GM12878 (cell line): ENCODE measurements around the gene MPHOSPH8. TPM values are rescaled to one million over a fixed set of nuclear protein-coding genes. Genes with fewer than 3 reads are reported as not detected.

Experiments used
- ATAC-seq: fragments of 200-7000 bp; cut with Tn5 transposase; 3 replicates; pipeline ENCODE4 v1.9.1; 2020; ENCODE audit warnings: mild to moderate bottlenecking, moderate library complexity
- BruUV-seq: library from RNA; stranded (reverse); fragments of 400-500 nt; replicated peaks from 2 replicates; lab custom pipeline; 2021; lab: Mats Ljungman, UMichigan
- CTCF ChIA-PET: fragments of 300-600 bp; sonication (Branson Sonifier 250); formaldehyde crosslinking; extraction: SDS; loops from one replicate; lab custom pipeline; 2021; ENCODE audit warnings: inconsistent platforms; lab: Yijun Ruan, JAX
- POLR2A ChIA-PET: fragments of 350-600 bp; formaldehyde crosslinking; extraction: SDS; loops from one replicate; lab custom pipeline; 2021; ENCODE audit warnings: inconsistent platforms; lab: Charles Lee
- RAD21 ChIA-PET: fragments of 300-600 bp; sonication (Branson Sonifier 250); formaldehyde crosslinking; loops from one replicate; lab custom pipeline; 2023; ENCODE audit warnings: antibody characterized with exemption; ENCODE audit not compliant: unreplicated experiment; lab: Charles Lee
- SMC1A ChIA-PET: fragments of 300-600 bp; sonication (Branson Sonifier 250); formaldehyde crosslinking; loops from one replicate; lab custom pipeline; 2023; ENCODE audit not compliant: unreplicated experiment, uncharacterized antibody; lab: Charles Lee
- DNase-seq: peaks from one replicate; pipeline ENCODE4 v3.0.0-alpha.2; 2011; ENCODE audit warnings: low read depth, low spot score
- FAIRE-seq: peaks from 3 replicates; lab custom pipeline; 2011; peaks lifted over from hg19 to GRCh38; lab: Jason Lieb, UNC
- H2AFZ ChIP-seq: 2 replicates; pipeline ENCODE4 v1.6.0; 2011; ENCODE audit warnings: low read depth, low read length, control low read depth; ENCODE audit not compliant: control insufficient read depth
- H3K27ac ChIP-seq: 2 replicates; pipeline ENCODE4 v1.5.1; 2011; ENCODE audit warnings: control low read depth; ENCODE audit not compliant: control insufficient read depth, insufficient read depth
- H3K27me3 ChIP-seq, 2 experiments: replicated peaks in 1 of 2; 2 replicates each; pipeline versions ENCODE4 v1.6.0 to v1.6.1; 2011; ENCODE audit warnings: low read length in 1 of 2; ENCODE audit not compliant: control insufficient read depth in 2 of 2, insufficient read depth in 2 of 2
- H3K36me3 ChIP-seq, 2 experiments: 2 replicates each; pipeline ENCODE4 v1.5.1; 2011; ENCODE audit warnings: low read length in 1 of 2; ENCODE audit not compliant: control insufficient read depth in 2 of 2, insufficient read depth in 2 of 2
- H3K4me1 ChIP-seq: 2 replicates; pipeline ENCODE4 v1.6.1; 2011; ENCODE audit warnings: mild to moderate bottlenecking, low read length, moderate library complexity, mixed read lengths; ENCODE audit not compliant: control insufficient read depth, insufficient read depth
- H3K4me2 ChIP-seq: 2 replicates; pipeline ENCODE4 v1.6.0; 2011; ENCODE audit warnings: control low read depth; ENCODE audit not compliant: control insufficient read depth, insufficient read depth
- H3K4me3 ChIP-seq: fragments of 200-600 bp; sonication (generic); 2 replicates; pipeline ENCODE4 v1.5.1; 2016
- H3K79me2 ChIP-seq: 2 replicates; pipeline ENCODE4 v1.6.0; 2011; ENCODE audit warnings: low read length; ENCODE audit not compliant: control insufficient read depth, insufficient read depth
- H3K9ac ChIP-seq: 2 replicates; pipeline ENCODE4 v1.8.0; 2011; ENCODE audit warnings: low read length, control low read depth, mixed read lengths; ENCODE audit not compliant: control insufficient read depth, insufficient read depth
- H3K9me3 ChIP-seq: replicated peaks from 3 replicates; pipeline ENCODE4 v1.5.1; 2011; ENCODE audit warnings: mild to moderate bottlenecking, low read length; ENCODE audit not compliant: control insufficient read depth, insufficient read depth
- H4K20me1 ChIP-seq: 2 replicates; pipeline ENCODE4 v1.6.0; 2011; ENCODE audit not compliant: control insufficient read depth, insufficient read depth
- EP300 ChIP-seq, 2 experiments: fragments of 150-350 bp in 1 of 2; IDR thresholded peaks; 2 replicates each; pipeline ENCODE4 v1.6.1; 2011 to 2012; ENCODE audit warnings: low read depth in 2 of 2, low read length in 2 of 2, borderline replicate concordance in 1 of 2, improper control_type of control experiment in 1 of 2, inconsistent platforms in 1 of 2; ENCODE audit not compliant: control insufficient read depth in 1 of 2
- EZH2 ChIP-seq: IDR thresholded peaks from 2 replicates; pipeline ENCODE4 v1.6.1; 2012; ENCODE audit warnings: low read depth, mild to moderate bottlenecking, control low read depth, inconsistent platforms, low read length, borderline replicate concordance; ENCODE audit not compliant: control insufficient read depth
- NR2F1 ChIP-seq: fragments of 450-650 bp; conservative IDR thresholded peaks from 2 replicates; pipeline ENCODE4 v1.6.1; 2017; ENCODE audit warnings: mild to moderate bottlenecking
- PML ChIP-seq: IDR thresholded peaks from 2 replicates; pipeline ENCODE4 v1.6.1; 2012; ENCODE audit warnings: low read length, inconsistent platforms
- RAD21 ChIP-seq: IDR thresholded peaks from 2 replicates; pipeline ENCODE4 v1.6.1; 2011; ENCODE audit warnings: mild to moderate bottlenecking, low read depth, low read length, moderate library complexity; ENCODE audit not compliant: insufficient read depth
- SMAD5 ChIP-seq: IDR thresholded peaks from 2 replicates; pipeline ENCODE4 v1.6.1; 2016; ENCODE audit warnings: antibody characterized with exemption, low read depth
- STAT1 ChIP-seq: fragments of 450-650 bp; conservative IDR thresholded peaks from 2 replicates; pipeline ENCODE4 v1.6.1; 2014; ENCODE audit warnings: antibody characterized with exemption, mild to moderate bottlenecking
- TARDBP ChIP-seq: IDR thresholded peaks from 2 replicates; pipeline ENCODE4 v1.6.1; 2016; ENCODE audit warnings: borderline replicate concordance
- TCF12 ChIP-seq: IDR thresholded peaks from 2 replicates; pipeline ENCODE4 v1.6.1; 2011; ENCODE audit warnings: low read depth, mild to moderate bottlenecking, low read length
- WRNIP1 ChIP-seq: IDR thresholded peaks from 2 replicates; pipeline ENCODE4 v1.6.1; 2011; ENCODE audit warnings: low read depth, low read length, improper control_type of control experiment, borderline replicate concordance
- YY1 ChIP-seq: IDR thresholded peaks from 2 replicates; pipeline ENCODE4 v1.6.1; 2011; ENCODE audit warnings: low read depth, mild to moderate bottlenecking, low read length
- WGBS: methylation state at CpG from one replicate; pipeline ENCODE4 v1.1.6; 2016; ENCODE audit warnings: low lambda C conversion rate; ENCODE audit not compliant: insufficient replicate concordance, insufficient coverage; ENCODE audit errors: missing lambda C conversion rate; 5-methylcytosine and 5-hydroxymethylcytosine counted together
- in situ Hi-C: fragments of 300-500 bp; cut with MboI; formaldehyde crosslinking; loops from 9 replicates; pipeline ENCODE4 v1.14.3; 2018; ENCODE audit warnings: mixed read lengths
- intact Hi-C: fragments of 100-400 bp; cut with micrococcal nuclease; formaldehyde crosslinking; loops from one replicate; pipeline ENCODE4 v1.14.2; 2022; ENCODE audit not compliant: unreplicated experiment
- polyA plus RNA-seq, 11 experiments: library from polyadenylated mRNA; depleted of rRNA in 4 of 11; unstranded in 6 of 11; stranded (reverse) in 5 of 11; fragments of >200 nt; fragmentation: Nextera tagmentation in 4 of 11; fragmentation: Illumina TruSeq in 1 of 11; extraction: Ambion mirVana in 4 of 11; extraction: Trizol in 1 of 11; gene quantifications; 1 replicate in 1 of 11; 2 replicates in 10 of 11; pipeline versions ENCODE4 v1.2.1 to v1.2.3, GENCODE V29; 2011 to 2016; ENCODE audit warnings: inconsistent platforms in 2 of 11, missing spikeins in 2 of 11, low read depth in 1 of 11
- total RNA-seq, 4 experiments: library from RNA; depleted of rRNA in 3 of 4; stranded (reverse); fragments of >200 nt in 3 of 4; fragmentation: Illumina TruSeq in 1 of 4; extraction: Trizol in 1 of 4; gene quantifications; 2 replicates each; pipeline versions ENCODE4 v1.2.1 to v1.2.3, GENCODE V29; 2013 to 2021
- TF ChIP-seq, protein P1 (sequence below), 3 experiments: IDR thresholded peaks in 2 of 3; conservative IDR thresholded peaks in 1 of 3; 2 replicates each; pipeline ENCODE4 v1.5.1; 2011; ENCODE audit warnings: low read depth in 3 of 3, low read length in 3 of 3, mild to moderate bottlenecking in 3 of 3, control low read depth in 2 of 3, moderate library complexity in 2 of 3, inconsistent platforms in 1 of 3, mixed read lengths in 1 of 3; ENCODE audit not compliant: control insufficient read depth in 2 of 3, insufficient read depth in 1 of 3; ENCODE audit errors: extremely low read depth in 1 of 3
- TF ChIP-seq, protein P2 (sequence below): IDR thresholded peaks from 2 replicates; pipeline ENCODE4 v1.6.1; 2012; ENCODE audit warnings: low read depth, low read length, improper control_type of control experiment

MPHOSPH8 gene
- total and polyA plus RNA-seq, 10 of the 15 experiments (the other 5 are each of a cell fraction or from before 2014, with no cell fraction given): 15.9 to 34.9 (median 26.9) TPM

DNA sequence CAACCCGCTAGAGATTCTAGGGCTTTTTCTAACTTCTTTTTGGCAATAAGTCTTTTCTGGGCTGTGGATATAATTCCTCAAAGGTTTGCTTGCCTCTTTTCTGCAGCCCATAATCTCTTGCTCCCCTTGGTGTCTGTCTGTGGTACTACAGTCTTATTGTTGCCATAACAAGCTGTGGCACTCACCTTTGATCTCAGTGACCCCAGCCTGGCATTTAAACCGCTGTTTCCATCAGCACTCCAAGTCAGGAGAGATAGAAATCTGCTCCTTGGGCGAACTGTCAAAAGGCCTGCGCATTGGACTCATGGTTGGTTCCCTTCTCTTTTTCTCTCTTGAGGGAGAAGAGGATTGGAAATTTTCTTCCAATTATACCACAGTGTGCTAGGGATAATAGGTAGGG, 14.5 kb upstream of the MPHOSPH8 start (continued):
- TF ChIP-seq, protein P1, sequence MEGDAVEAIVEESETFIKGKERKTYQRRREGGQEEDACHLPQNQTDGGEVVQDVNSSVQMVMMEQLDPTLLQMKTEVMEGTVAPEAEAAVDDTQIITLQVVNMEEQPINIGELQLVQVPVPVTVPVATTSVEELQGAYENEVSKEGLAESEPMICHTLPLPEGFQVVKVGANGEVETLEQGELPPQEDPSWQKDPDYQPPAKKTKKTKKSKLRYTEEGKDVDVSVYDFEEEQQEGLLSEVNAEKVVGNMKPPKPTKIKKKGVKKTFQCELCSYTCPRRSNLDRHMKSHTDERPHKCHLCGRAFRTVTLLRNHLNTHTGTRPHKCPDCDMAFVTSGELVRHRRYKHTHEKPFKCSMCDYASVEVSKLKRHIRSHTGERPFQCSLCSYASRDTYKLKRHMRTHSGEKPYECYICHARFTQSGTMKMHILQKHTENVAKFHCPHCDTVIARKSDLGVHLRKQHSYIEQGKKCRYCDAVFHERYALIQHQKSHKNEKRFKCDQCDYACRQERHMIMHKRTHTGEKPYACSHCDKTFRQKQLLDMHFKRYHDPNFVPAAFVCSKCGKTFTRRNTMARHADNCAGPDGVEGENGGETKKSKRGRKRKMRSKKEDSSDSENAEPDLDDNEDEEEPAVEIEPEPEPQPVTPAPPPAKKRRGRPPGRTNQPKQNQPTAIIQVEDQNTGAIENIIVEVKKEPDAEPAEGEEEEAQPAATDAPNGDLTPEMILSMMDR (IDR thresholded peaks at IDR 0.05 in 2 of 3, conservative IDR thresholded peaks at IDR 0.05 in 1 of 3; ENCODE audit: control insufficient read depth in 2 of 3, extremely low read depth in 1 of 3, insufficient read depth in 1 of 3, low read depth in 3 of 3, low read length in 3 of 3): peak; percentile 52 to 55 (median 52); a peak in 5 of 6 replicates
- TF ChIP-seq NR2F1 (peak; percentile 52; the same call in 1 of the 2 replicates), EP300 (IDR thresholded peaks at IDR 0.05; ENCODE audit: borderline replicate concordance in 1 of 2, control insufficient read depth in 1 of 2, low read depth in 2 of 2, low read length in 2 of 2) (no peak), RAD21 (peak; percentile 55), PML (no peak), TARDBP (no peak), WRNIP1 (no peak), TCF12 (no peak), STAT1 (no peak)

DNA sequence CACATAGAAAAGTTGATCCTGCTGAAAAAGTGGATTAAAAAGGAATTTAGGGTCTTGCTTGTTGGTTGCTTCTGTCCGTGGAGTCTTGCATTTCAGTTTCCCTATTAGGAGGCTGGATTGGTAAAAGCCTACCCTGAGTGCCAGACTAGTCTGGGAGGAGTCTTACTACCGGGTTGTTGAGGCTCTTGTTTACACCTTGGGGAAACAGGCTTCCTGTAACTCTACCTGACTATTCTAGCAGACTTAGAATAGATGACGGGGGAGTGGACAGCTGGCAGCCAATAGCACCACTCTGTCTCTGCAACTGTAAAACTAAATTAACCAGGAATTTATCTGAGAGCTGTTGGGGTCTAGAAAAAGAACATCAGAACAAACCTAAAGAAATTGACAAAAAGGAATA, 11.3 kb upstream of the MPHOSPH8 start:
- Histone ChIP-seq H3K9ac (no peak overlapping the region), H3K4me2 (no peak overlapping the region), H3K9me3 (no peaks in the 10 kb centered on the region), H3K27ac (no peak overlapping the region), H4K20me1 (no peaks in the 10 kb centered on the region), H3K4me3 (no peak overlapping the region), H3K27me3 (no peaks in the 10 kb centered on the region), H3K4me1 (no peaks in the 10 kb centered on the region), H3K36me3 (no peaks in the 10 kb centered on the region; a peak in 2 of 4 replicates), H3K79me2 (peaks cover 4% of the 10 kb centered on the region), H2AFZ (no peak overlapping the region)
- ChIA-PET SMC1A (no interaction called here), CTCF (no interaction called here), RAD21 (no interaction called here), POLR2A (no interaction called here)
- DNase-seq (no peak), FAIRE-seq (no peak), ATAC-seq (no peak)
- no TSS peak for BruUV-seq
- TF ChIP-seq, protein P2, sequence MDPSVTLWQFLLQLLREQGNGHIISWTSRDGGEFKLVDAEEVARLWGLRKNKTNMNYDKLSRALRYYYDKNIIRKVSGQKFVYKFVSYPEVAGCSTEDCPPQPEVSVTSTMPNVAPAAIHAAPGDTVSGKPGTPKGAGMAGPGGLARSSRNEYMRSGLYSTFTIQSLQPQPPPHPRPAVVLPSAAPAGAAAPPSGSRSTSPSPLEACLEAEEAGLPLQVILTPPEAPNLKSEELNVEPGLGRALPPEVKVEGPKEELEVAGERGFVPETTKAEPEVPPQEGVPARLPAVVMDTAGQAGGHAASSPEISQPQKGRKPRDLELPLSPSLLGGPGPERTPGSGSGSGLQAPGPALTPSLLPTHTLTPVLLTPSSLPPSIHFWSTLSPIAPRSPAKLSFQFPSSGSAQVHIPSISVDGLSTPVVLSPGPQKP: no peak
- TF ChIP-seq SMAD5 (no peak), YY1 (no peak), EZH2 (no peak)
- intact Hi-C loops: no loop called here
- WGBS: 2% methylated on average over 3 of the region's 3 CpGs
- in situ Hi-C loops: no loop called here
